ENCODE measurements around the gene KATNB1. TPM values are rescaled to one million over a fixed set of nuclear protein-coding genes. Genes with fewer than 3 reads are reported as not detected.

The KATNB1 gene
- polyA plus RNA-seq, 1 donor from 2014 or later, result 57.9 TPM

- Histone ChIP-seq H3F3A (ENCODE audit: insufficient read depth, low read length, poor library complexity, severe bottlenecking) (no peaks in the 10 kb centered on the region), H3K4me3 (ENCODE audit: low read length) (no peak overlapping the region), H3K27ac (ENCODE audit: low read length) (no peak overlapping the region), H3K4me2 (ENCODE audit: low read length) (no peak overlapping the region), H3K36me3 (ENCODE audit: insufficient read depth, low read length) (no peaks in the 10 kb centered on the region), H4K20me1 (ENCODE audit: insufficient read depth) (no peaks in the 10 kb centered on the region), H3K27me3 (ENCODE audit: insufficient read depth, low read depth, low read length) (no peaks in the 10 kb centered on the region), H3K9me3 (ENCODE audit: low read length) (no peaks in the 10 kb centered on the region), H3K79me2 (replicated peaks; ENCODE audit: insufficient read depth, low read length) (no peaks in the 10 kb centered on the region), H2AFZ (ENCODE audit: low read depth, low read length) (no peak overlapping the region), H3K9me2 (ENCODE audit: insufficient read depth, low read length) (no peaks in the 10 kb centered on the region), H3K9ac (ENCODE audit: low read length) (no peak overlapping the region)
- TF ChIP-seq POLR2AphosphoS5 (IDR thresholded peaks at IDR 0.05) (no peak), TAF1 (IDR thresholded peaks at IDR 0.05; ENCODE audit: low read depth) (no peak), EZH2 (IDR thresholded peaks at IDR 0.05; ENCODE audit: borderline replicate concordance, insufficient read depth, low read length, poor library complexity, severe bottlenecking) (no peak), SMC3 (conservative IDR thresholded peaks at IDR 0.05; ENCODE audit: poor library complexity) (no peak), RAD21 (conservative IDR thresholded peaks at IDR 0.05) (no peak), MXI1 (conservative IDR thresholded peaks at IDR 0.05; ENCODE audit: poor library complexity, severe bottlenecking) (no peak), CTCF (IDR thresholded peaks at IDR 0.05; ENCODE audit: poor library complexity, severe bottlenecking) (no peak), EP300 (conservative IDR thresholded peaks at IDR 0.05; ENCODE audit: poor library complexity, severe bottlenecking) (no peak)
- TF ChIP-seq, protein P1, sequence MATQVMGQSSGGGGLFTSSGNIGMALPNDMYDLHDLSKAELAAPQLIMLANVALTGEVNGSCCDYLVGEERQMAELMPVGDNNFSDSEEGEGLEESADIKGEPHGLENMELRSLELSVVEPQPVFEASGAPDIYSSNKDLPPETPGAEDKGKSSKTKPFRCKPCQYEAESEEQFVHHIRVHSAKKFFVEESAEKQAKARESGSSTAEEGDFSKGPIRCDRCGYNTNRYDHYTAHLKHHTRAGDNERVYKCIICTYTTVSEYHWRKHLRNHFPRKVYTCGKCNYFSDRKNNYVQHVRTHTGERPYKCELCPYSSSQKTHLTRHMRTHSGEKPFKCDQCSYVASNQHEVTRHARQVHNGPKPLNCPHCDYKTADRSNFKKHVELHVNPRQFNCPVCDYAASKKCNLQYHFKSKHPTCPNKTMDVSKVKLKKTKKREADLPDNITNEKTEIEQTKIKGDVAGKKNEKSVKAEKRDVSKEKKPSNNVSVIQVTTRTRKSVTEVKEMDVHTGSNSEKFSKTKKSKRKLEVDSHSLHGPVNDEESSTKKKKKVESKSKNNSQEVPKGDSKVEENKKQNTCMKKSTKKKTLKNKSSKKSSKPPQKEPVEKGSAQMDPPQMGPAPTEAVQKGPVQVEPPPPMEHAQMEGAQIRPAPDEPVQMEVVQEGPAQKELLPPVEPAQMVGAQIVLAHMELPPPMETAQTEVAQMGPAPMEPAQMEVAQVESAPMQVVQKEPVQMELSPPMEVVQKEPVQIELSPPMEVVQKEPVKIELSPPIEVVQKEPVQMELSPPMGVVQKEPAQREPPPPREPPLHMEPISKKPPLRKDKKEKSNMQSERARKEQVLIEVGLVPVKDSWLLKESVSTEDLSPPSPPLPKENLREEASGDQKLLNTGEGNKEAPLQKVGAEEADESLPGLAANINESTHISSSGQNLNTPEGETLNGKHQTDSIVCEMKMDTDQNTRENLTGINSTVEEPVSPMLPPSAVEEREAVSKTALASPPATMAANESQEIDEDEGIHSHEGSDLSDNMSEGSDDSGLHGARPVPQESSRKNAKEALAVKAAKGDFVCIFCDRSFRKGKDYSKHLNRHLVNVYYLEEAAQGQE (IDR thresholded peaks at IDR 0.05; ENCODE audit: borderline replicate concordance), result no peak
Observed at GRCh38 chr16:57726433-57726947, 9.1 kb upstream of the KATNB1 start.

DNA sequence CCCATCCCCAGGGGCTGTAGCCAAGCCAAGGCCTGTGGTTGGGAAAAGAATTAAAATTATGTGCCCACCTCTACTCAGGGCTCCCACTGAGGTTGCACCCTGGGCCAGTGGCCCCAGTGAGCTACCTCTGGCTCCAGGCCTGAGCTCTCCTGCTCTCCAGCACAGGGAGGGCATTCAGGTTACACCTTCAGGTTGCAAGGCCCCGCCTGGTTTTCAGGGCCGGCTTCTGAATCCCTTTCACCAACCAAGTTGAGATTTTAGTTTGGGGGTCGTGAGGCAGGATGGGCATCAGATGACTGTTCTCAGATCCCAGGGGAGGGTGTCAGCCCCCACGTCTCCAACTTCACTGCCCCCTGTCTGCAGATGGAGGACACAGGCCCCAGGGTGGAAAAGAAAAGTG is 8.0 kb upstream of the KATNB1 start:
- Histone ChIP-seq H3F3A (ENCODE audit: insufficient read depth, low read length, poor library complexity, severe bottlenecking) (no peaks in the 10 kb centered on the region), H2AFZ (ENCODE audit: low read depth, low read length) (no peak overlapping the region), H3K9ac (ENCODE audit: low read length) (no peak overlapping the region), H3K9me3 (ENCODE audit: low read length) (no peaks in the 10 kb centered on the region), H3K79me2 (replicated peaks; ENCODE audit: insufficient read depth, low read length) (no peaks in the 10 kb centered on the region), H3K4me3 (ENCODE audit: low read length) (no peak overlapping the region), H3K36me3 (ENCODE audit: insufficient read depth, low read length) (no peaks in the 10 kb centered on the region), H3K27me3 (ENCODE audit: insufficient read depth, low read depth, low read length) (no peaks in the 10 kb centered on the region), H3K9me2 (ENCODE audit: insufficient read depth, low read length) (no peaks in the 10 kb centered on the region), H3K27ac (ENCODE audit: low read length) (no peak overlapping the region), H4K20me1 (ENCODE audit: insufficient read depth) (no peaks in the 10 kb centered on the region), H3K4me2 (ENCODE audit: low read length) (no peak overlapping the region)
- no peak for TF ChIP-seq EP300 (conservative IDR thresholded peaks at IDR 0.05; ENCODE audit: poor library complexity, severe bottlenecking)
- no peak for TF ChIP-seq POLR2AphosphoS5 (IDR thresholded peaks at IDR 0.05)
- TF ChIP-seq, protein P1 (IDR thresholded peaks at IDR 0.05; ENCODE audit: borderline replicate concordance), result no peak
- TF ChIP-seq MXI1 (conservative IDR thresholded peaks at IDR 0.05; ENCODE audit: poor library complexity, severe bottlenecking), result no peak
- TF ChIP-seq SMC3 (conservative IDR thresholded peaks at IDR 0.05; ENCODE audit: poor library complexity), result no peak
- TF ChIP-seq TAF1 (IDR thresholded peaks at IDR 0.05; ENCODE audit: low read depth), result no peak
- no peak for TF ChIP-seq EZH2 (IDR thresholded peaks at IDR 0.05; ENCODE audit: borderline replicate concordance, insufficient read depth, low read length, poor library complexity, severe bottlenecking)
- no peak for TF ChIP-seq RAD21 (conservative IDR thresholded peaks at IDR 0.05)
- no peak for TF ChIP-seq CTCF (IDR thresholded peaks at IDR 0.05; ENCODE audit: poor library complexity, severe bottlenecking)

All from neural cell (in vitro differentiated cells).